ENCODE measurements around the gene HMGN1. TPM values are rescaled to one million over a fixed set of nuclear protein-coding genes. Genes with fewer than 3 reads are reported as not detected.

HMGN1 gene
- total and polyA plus RNA-seq, 2 donors from 2014 or later = 174 to 205 TPM

DNA sequence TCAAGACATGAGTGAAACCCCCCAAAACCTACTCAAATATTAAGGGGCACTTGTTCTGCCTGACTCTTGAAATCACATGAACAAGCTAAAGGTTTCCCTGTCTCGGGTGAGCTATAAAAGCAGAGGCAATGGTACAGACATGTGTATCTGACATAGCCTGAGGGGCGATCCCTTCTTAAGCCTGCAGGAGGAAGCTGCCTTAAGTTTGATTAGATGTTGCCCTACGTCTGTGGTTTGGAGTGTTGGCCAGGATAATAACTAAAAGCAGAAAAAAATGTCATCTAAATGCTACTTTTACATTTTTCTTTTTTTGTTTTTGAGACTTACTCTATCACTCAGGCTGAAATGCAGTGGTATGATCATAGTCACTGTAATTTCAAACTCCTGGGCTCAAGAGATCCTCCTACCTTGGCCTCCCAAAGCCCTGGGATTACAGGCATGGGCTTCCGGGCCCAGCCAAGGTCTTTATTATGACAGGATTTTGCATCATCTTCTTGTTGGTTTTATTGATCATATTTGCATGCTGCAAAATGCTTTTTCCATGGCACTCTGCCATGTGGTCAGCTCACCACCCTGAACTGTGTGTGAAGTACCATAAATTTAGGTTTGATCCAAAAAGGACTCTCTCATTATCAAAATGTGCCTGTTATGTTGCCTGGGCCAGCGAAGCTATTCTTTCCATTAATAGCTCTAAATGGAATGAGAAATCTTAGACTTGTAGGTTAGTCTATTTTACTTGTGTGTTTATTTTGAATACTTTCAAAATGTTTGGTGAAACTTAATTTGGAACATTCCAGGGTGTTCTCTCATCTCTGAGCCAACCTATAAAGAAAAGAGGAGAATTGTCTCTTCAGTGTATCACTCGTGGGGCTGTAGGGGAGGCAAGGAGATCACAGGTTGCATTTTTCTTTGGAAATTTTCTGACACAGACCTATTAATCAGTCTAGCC, 15.0 kb upstream of the HMGN1 start:
- Histone ChIP-seq H3K27me3 (ENCODE audit: control insufficient read depth, insufficient read depth, low read length) (no peaks in the 10 kb centered on the region), H3K9ac (ENCODE audit: low read length in 3 of 3) (no peak overlapping the region), H3K27ac (ENCODE audit: low read depth in 2 of 2, low read length in 2 of 2) (no peak overlapping the region), H3K9me3 (ENCODE audit: control insufficient read depth in 2 of 3, insufficient read depth in 1 of 3, low read length in 3 of 3) (no peaks in the 10 kb centered on the region), H3K4me3 (ENCODE audit: low read length in 3 of 3) (no peak overlapping the region), H3K36me3 (ENCODE audit: control insufficient read depth in 2 of 3, insufficient read depth in 3 of 3, low read length in 3 of 3) (no peaks in the 10 kb centered on the region), H3K4me1 (ENCODE audit: control insufficient read depth in 2 of 3, insufficient read depth in 2 of 3, low read depth in 1 of 3, low read length in 3 of 3) (no peaks in the 10 kb centered on the region)
- DNase-seq (no peak), FAIRE-seq (no peak)
- TF ChIP-seq, protein P1, sequence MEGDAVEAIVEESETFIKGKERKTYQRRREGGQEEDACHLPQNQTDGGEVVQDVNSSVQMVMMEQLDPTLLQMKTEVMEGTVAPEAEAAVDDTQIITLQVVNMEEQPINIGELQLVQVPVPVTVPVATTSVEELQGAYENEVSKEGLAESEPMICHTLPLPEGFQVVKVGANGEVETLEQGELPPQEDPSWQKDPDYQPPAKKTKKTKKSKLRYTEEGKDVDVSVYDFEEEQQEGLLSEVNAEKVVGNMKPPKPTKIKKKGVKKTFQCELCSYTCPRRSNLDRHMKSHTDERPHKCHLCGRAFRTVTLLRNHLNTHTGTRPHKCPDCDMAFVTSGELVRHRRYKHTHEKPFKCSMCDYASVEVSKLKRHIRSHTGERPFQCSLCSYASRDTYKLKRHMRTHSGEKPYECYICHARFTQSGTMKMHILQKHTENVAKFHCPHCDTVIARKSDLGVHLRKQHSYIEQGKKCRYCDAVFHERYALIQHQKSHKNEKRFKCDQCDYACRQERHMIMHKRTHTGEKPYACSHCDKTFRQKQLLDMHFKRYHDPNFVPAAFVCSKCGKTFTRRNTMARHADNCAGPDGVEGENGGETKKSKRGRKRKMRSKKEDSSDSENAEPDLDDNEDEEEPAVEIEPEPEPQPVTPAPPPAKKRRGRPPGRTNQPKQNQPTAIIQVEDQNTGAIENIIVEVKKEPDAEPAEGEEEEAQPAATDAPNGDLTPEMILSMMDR (IDR thresholded peaks at IDR 0.05; ENCODE audit: borderline replicate concordance, extremely low read depth, insufficient read depth) = no peak
- intact Hi-C loops (cut with DNase I) = no loop called here

DNA sequence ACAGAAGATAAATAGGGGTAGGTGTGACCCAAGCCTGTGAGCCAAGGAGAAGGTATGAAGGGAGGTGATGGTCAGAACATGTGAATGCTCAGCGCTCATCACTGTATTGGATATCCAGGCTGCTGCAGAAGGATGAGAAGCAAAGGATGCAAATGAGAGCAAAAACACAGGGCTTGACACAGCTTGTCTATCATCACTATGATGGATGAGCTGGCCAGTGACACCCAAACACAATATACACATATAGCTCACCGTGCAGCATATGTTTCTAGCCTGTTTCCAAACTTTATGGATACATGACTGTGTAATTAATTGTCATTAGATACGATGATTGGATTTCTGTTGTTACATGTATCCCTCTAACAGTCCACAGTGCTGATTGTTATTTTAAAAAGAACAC, 13.8 kb upstream of the HMGN1 start:
- Histone ChIP-seq H3K27ac (ENCODE audit: low read depth in 2 of 2, low read length in 2 of 2) (no peak overlapping the region), H3K36me3 (ENCODE audit: control insufficient read depth in 2 of 3, insufficient read depth in 3 of 3, low read length in 3 of 3) (no peaks in the 10 kb centered on the region), H3K9ac (ENCODE audit: low read length in 3 of 3) (no peak overlapping the region), H3K27me3 (ENCODE audit: control insufficient read depth, insufficient read depth, low read length) (no peaks in the 10 kb centered on the region), H3K4me1 (ENCODE audit: control insufficient read depth in 2 of 3, insufficient read depth in 2 of 3, low read depth in 1 of 3, low read length in 3 of 3) (no peaks in the 10 kb centered on the region), H3K4me3 (ENCODE audit: low read length in 3 of 3) (no peak overlapping the region), H3K9me3 (ENCODE audit: control insufficient read depth in 2 of 3, insufficient read depth in 1 of 3, low read length in 3 of 3) (no peaks in the 10 kb centered on the region)
- DNase-seq (no peak), FAIRE-seq (no peak)
- TF ChIP-seq, protein P1 (IDR thresholded peaks at IDR 0.05; ENCODE audit: borderline replicate concordance, extremely low read depth, insufficient read depth) = no peak
- intact Hi-C loops (cut with DNase I) = no loop called here

DNA sequence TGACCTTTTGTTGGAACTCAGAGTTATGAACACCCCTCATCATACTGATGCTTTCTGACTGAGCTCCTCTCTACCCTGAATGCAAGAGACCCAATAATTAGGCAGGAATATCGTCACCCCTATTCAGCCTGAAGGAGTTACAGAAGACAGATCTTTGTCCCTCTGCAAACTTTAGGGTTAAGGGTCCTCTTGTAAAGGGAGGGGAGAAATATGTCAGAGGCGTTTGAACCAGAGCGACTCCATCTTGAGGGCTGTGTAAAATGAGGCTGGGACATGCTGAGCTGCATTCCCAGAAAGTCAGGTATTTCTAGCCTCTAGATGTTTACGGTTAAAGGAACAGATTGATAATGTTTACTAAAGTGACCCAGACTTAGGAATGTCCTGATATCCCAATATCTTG, 10.5 kb upstream of the HMGN1 start:
- Histone ChIP-seq H3K27me3 (ENCODE audit: control insufficient read depth, insufficient read depth, low read length) (no peaks in the 10 kb centered on the region), H3K4me3 (ENCODE audit: low read length in 3 of 3) (no peak overlapping the region), H3K4me1 (ENCODE audit: control insufficient read depth in 2 of 3, insufficient read depth in 2 of 3, low read depth in 1 of 3, low read length in 3 of 3) (no peaks in the 10 kb centered on the region), H3K27ac (ENCODE audit: low read depth in 2 of 2, low read length in 2 of 2) (no peak overlapping the region), H3K36me3 (ENCODE audit: control insufficient read depth in 2 of 3, insufficient read depth in 3 of 3, low read length in 3 of 3) (no peaks in the 10 kb centered on the region), H3K9me3 (ENCODE audit: control insufficient read depth in 2 of 3, insufficient read depth in 1 of 3, low read length in 3 of 3) (no peaks in the 10 kb centered on the region), H3K9ac (ENCODE audit: low read length in 3 of 3) (no peak overlapping the region)
- DNase-seq (no peak), FAIRE-seq (no peak)
- intact Hi-C loops (cut with DNase I) = no loop called here
- TF ChIP-seq, protein P1 (IDR thresholded peaks at IDR 0.05; ENCODE audit: borderline replicate concordance, extremely low read depth, insufficient read depth) = no peak
